Liver (tissue), 9 donors: ENCODE measurements around the gene CSPG5. TPM values are rescaled to one million over a fixed set of nuclear protein-coding genes. Genes with fewer than 3 reads are reported as not detected.

Source experiments
- DNase-seq: peaks from one replicate; pipeline ENCODE4 v3.0.0-alpha.2; 2017; ENCODE audit warnings: low spot score
- H3K27ac ChIP-seq, 2 donors: one replicate each; pipeline ENCODE4 v1.7.0; 2013; ENCODE audit warnings: inconsistent platforms in 2 of 2, low read length in 2 of 2, control low read depth in 1 of 2, low read depth in 1 of 2, mild to moderate bottlenecking in 1 of 2
- H3K27me3 ChIP-seq, 4 donors: one replicate each; pipeline versions ENCODE4 v1.6.1 to v1.7.0; 2013; ENCODE audit warnings: low read length in 3 of 4, inconsistent platforms in 1 of 4, mild to moderate bottlenecking in 1 of 4, moderate library complexity in 1 of 4; ENCODE audit not compliant: control insufficient read depth in 4 of 4, insufficient read depth in 4 of 4
- H3K36me3 ChIP-seq, 4 donors: one replicate each; pipeline versions ENCODE4 v1.6.1 to v1.7.0; 2013; ENCODE audit warnings: low read length in 3 of 4, mild to moderate bottlenecking in 3 of 4, low read depth in 1 of 4, moderate library complexity in 1 of 4; ENCODE audit not compliant: control insufficient read depth in 4 of 4, insufficient read depth in 3 of 4
- H3K4me1 ChIP-seq, 4 donors: one replicate each; pipeline versions ENCODE4 v1.6.1 to v1.7.0; 2013; ENCODE audit warnings: low read length in 3 of 4, mild to moderate bottlenecking in 3 of 4, moderate library complexity in 1 of 4; ENCODE audit not compliant: control insufficient read depth in 4 of 4, insufficient read depth in 4 of 4
- H3K4me3 ChIP-seq, 3 donors: one replicate each; pipeline versions ENCODE4 v1.6.1 to v1.7.0; 2013; ENCODE audit warnings: low read length in 3 of 3, control low read depth in 1 of 3, low read depth in 1 of 3, mild to moderate bottlenecking in 1 of 3
- H3K9ac ChIP-seq, 2 donors: one replicate each; pipeline ENCODE4 v1.7.0; 2013; ENCODE audit warnings: low read length in 2 of 2, mild to moderate bottlenecking in 2 of 2, moderate library complexity in 2 of 2, control low read depth in 1 of 2, low read depth in 1 of 2
- H3K9me3 ChIP-seq, 4 donors: one replicate each; pipeline versions ENCODE4 v1.6.1 to v1.7.0; 2013; ENCODE audit warnings: low read length in 3 of 4; ENCODE audit not compliant: control insufficient read depth in 4 of 4
- CTCF ChIP-seq: fragments of 150-350 bp; IDR thresholded peaks from 2 replicates; pipeline ENCODE4 v1.5.1; 2017; ENCODE audit warnings: improper control_type of control experiment, low read depth, low read length; ENCODE audit not compliant: missing input control
- EGR1 ChIP-seq, 2 donors: IDR thresholded peaks; 2 replicates each; pipeline ENCODE4 v1.6.1; 2016 to 2018; ENCODE audit warnings: antibody characterized with exemption in 2 of 2, low read depth in 2 of 2
- FOXA1 ChIP-seq: IDR thresholded peaks from 2 replicates; pipeline ENCODE4 v1.6.1; 2016; ENCODE audit warnings: antibody characterized with exemption
- FOXA2 ChIP-seq: IDR thresholded peaks from 2 replicates; pipeline ENCODE4 v1.6.1; 2016; ENCODE audit warnings: antibody characterized with exemption
- GABPA ChIP-seq, 2 donors: IDR thresholded peaks in 1 of 2; conservative IDR thresholded peaks in 1 of 2; 2 replicates each; pipeline ENCODE4 v1.6.1; 2016; ENCODE audit warnings: antibody characterized with exemption in 2 of 2, mild to moderate bottlenecking in 1 of 2, moderate library complexity in 1 of 2
- HNF4A ChIP-seq, 2 donors: conservative IDR thresholded peaks; 2 replicates each; pipeline ENCODE4 v1.6.1; 2016; ENCODE audit warnings: antibody characterized with exemption in 2 of 2, mild to moderate bottlenecking in 2 of 2
- HNF4G ChIP-seq: IDR thresholded peaks from 2 replicates; pipeline ENCODE4 v1.6.1; 2016; ENCODE audit warnings: antibody characterized with exemption
- JUND ChIP-seq, 2 donors: IDR thresholded peaks; 2 replicates each; pipeline ENCODE4 v1.6.1; 2016; ENCODE audit warnings: antibody characterized with exemption in 2 of 2
- MAX ChIP-seq: IDR thresholded peaks from 2 replicates; pipeline ENCODE4 v1.6.1; 2016; ENCODE audit warnings: antibody characterized with exemption
- NR2F2 ChIP-seq: IDR thresholded peaks from 2 replicates; pipeline ENCODE4 v1.6.1; 2016; ENCODE audit warnings: antibody characterized with exemption
- RAD21 ChIP-seq, 2 donors: IDR thresholded peaks; 2 replicates each; pipeline ENCODE4 v1.6.1; 2016; ENCODE audit warnings: antibody characterized with exemption in 2 of 2, mild to moderate bottlenecking in 2 of 2
- RXRA ChIP-seq, 2 donors: IDR thresholded peaks; 2 replicates each; pipeline ENCODE4 v1.6.1; 2017 to 2018; ENCODE audit warnings: antibody characterized with exemption in 2 of 2, mild to moderate bottlenecking in 1 of 2
- SP1 ChIP-seq: IDR thresholded peaks from 2 replicates; pipeline ENCODE4 v1.6.1; 2018; ENCODE audit warnings: antibody characterized with exemption, mild to moderate bottlenecking
- TAF1 ChIP-seq: conservative IDR thresholded peaks from 2 replicates; pipeline ENCODE4 v1.6.1; 2016; ENCODE audit warnings: antibody characterized with exemption, mild to moderate bottlenecking
- YY1 ChIP-seq: IDR thresholded peaks from 2 replicates; pipeline ENCODE4 v1.6.1; 2016; ENCODE audit warnings: antibody characterized with exemption, mild to moderate bottlenecking
- ZBTB33 ChIP-seq: IDR thresholded peaks from 2 replicates; pipeline ENCODE4 v1.6.1; 2016; ENCODE audit warnings: antibody characterized with exemption
- WGBS: extraction: QIAGEN DNeasy Blood & Tissue Kit; methylation state at CpG from one replicate; pipeline ENCODE4 v1.1.7; 2013; 5-methylcytosine and 5-hydroxymethylcytosine counted together
- polyA plus RNA-seq, 2 donors: library from polyadenylated mRNA; stranded (reverse) in 1 of 2; unstranded in 1 of 2; fragments of 200-250 nt in 1 of 2; fragments of >200 nt in 1 of 2; fragmentation: Nextera tagmentation in 1 of 2; extraction: Ambion mirVana in 1 of 2; gene quantifications; one replicate each; pipeline versions ENCODE4 v1.2.1 to v1.2.3, GENCODE V29; 2013 to 2015
- total RNA-seq, 2 donors: library from RNA; depleted of rRNA; stranded (reverse); fragments of >200 nt; gene quantifications; one replicate each; pipeline ENCODE4 v1.2.3, GENCODE V29; 2014
- TF ChIP-seq, protein P1 (sequence below): IDR thresholded peaks from 2 replicates; pipeline ENCODE4 v1.6.1; 2016; ENCODE audit warnings: antibody characterized with exemption
- TF ChIP-seq, protein P2 (sequence below): IDR thresholded peaks from 2 replicates; pipeline ENCODE4 v1.6.1; 2016; ENCODE audit warnings: antibody characterized with exemption, mild to moderate bottlenecking
- donor health status: healthy.
- donor health status: healthy.
- donor health status: healthy.
- donor health status: healthy.
- donor health status: healthy.

The CSPG5 gene
- total and polyA plus RNA-seq, 4 donors, result 0.25 to 0.42 (median 0.33) TPM; not detected in 1

GRCh38 chr3:47617086-47618010, 38.7 kb upstream of the CSPG5 start:
- H3K36me3 ChIP-seq, result peaks cover 4 to 37% (median 23%) of the 10 kb centered on the region in 4 donors
- H3K27ac ChIP-seq, result no peak overlapping the region
- no peak overlapping the region for H3K4me3 ChIP-seq
- H3K9me3 ChIP-seq, result no peaks in the 10 kb centered on the region
- WGBS, result 79% methylated on average over 5 of the region's 5 CpGs
- no peak for DNase-seq
- no peak overlapping the region for H3K9ac ChIP-seq
- TF ChIP-seq HNF4A (conservative IDR thresholded peaks at IDR 0.05), result no peak
- TF ChIP-seq SP1, result no peak
- no peak for TF ChIP-seq EGR1 (IDR thresholded peaks at IDR 0.05; ENCODE audit: low read depth in 2 of 2)
- no peak for TF ChIP-seq HNF4G
- TF ChIP-seq ZBTB33, result no peak
- TF ChIP-seq RXRA (IDR thresholded peaks at IDR 0.05), result no peak
- TF ChIP-seq, protein P1, sequence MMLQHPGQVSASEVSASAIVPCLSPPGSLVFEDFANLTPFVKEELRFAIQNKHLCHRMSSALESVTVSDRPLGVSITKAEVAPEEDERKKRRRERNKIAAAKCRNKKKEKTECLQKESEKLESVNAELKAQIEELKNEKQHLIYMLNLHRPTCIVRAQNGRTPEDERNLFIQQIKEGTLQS, result no peak
- TF ChIP-seq CTCF, result no peak
- no peak for TF ChIP-seq NR2F2
- no peak for TF ChIP-seq MAX
- no peak for TF ChIP-seq RAD21 (IDR thresholded peaks at IDR 0.05)
- TF ChIP-seq GABPA (IDR thresholded peaks at IDR 0.05 in 1 of 2, conservative IDR thresholded peaks at IDR 0.05 in 1 of 2), result no peak
- no peaks in the 10 kb centered on the region for H3K4me1 ChIP-seq
- no peaks in the 10 kb centered on the region for H3K27me3 ChIP-seq

- Histone ChIP-seq H3K36me3 (peaks cover 2 to 27% (median 24%) of the 10 kb centered on the region in 4 donors), H3K27me3 (no peaks in the 10 kb centered on the region), H3K27ac (no peak overlapping the region), H3K4me3 (no peak overlapping the region), H3K9ac (no peak overlapping the region), H3K9me3 (no peaks in the 10 kb centered on the region), H3K4me1 (no peaks in the 10 kb centered on the region)
- no peak for DNase-seq
- WGBS, result 95% methylated on average over 2 of the region's 2 CpGs
- TF ChIP-seq MAX (no peak), RAD21 (IDR thresholded peaks at IDR 0.05) (no peak), EGR1 (IDR thresholded peaks at IDR 0.05; ENCODE audit: low read depth in 2 of 2) (no peak), RXRA (IDR thresholded peaks at IDR 0.05) (no peak), CTCF (no peak), HNF4A (conservative IDR thresholded peaks at IDR 0.05) (no peak), YY1 (no peak), TAF1 (no peak), JUND (IDR thresholded peaks at IDR 0.05) (no peak), HNF4G (no peak), SP1 (no peak), GABPA (IDR thresholded peaks at IDR 0.05 in 1 of 2, conservative IDR thresholded peaks at IDR 0.05 in 1 of 2) (no peak), NR2F2 (no peak), FOXA1 (no peak), FOXA2 (no peak)
- TF ChIP-seq, protein P2, sequence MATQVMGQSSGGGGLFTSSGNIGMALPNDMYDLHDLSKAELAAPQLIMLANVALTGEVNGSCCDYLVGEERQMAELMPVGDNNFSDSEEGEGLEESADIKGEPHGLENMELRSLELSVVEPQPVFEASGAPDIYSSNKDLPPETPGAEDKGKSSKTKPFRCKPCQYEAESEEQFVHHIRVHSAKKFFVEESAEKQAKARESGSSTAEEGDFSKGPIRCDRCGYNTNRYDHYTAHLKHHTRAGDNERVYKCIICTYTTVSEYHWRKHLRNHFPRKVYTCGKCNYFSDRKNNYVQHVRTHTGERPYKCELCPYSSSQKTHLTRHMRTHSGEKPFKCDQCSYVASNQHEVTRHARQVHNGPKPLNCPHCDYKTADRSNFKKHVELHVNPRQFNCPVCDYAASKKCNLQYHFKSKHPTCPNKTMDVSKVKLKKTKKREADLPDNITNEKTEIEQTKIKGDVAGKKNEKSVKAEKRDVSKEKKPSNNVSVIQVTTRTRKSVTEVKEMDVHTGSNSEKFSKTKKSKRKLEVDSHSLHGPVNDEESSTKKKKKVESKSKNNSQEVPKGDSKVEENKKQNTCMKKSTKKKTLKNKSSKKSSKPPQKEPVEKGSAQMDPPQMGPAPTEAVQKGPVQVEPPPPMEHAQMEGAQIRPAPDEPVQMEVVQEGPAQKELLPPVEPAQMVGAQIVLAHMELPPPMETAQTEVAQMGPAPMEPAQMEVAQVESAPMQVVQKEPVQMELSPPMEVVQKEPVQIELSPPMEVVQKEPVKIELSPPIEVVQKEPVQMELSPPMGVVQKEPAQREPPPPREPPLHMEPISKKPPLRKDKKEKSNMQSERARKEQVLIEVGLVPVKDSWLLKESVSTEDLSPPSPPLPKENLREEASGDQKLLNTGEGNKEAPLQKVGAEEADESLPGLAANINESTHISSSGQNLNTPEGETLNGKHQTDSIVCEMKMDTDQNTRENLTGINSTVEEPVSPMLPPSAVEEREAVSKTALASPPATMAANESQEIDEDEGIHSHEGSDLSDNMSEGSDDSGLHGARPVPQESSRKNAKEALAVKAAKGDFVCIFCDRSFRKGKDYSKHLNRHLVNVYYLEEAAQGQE, result no peak
- TF ChIP-seq, protein P1, result no peak
Measured at GRCh38 chr3:47614788-47615187, 36.1 kb upstream of the CSPG5 start.
